Measurements from ENCODE around the gene DBX2.
"Not testable (repeated sequence)": the region's sequence is repeated elsewhere in the genome, so short reads cannot be mapped to it uniquely, and the experiment has no call there.

Gene DBX2

DNA sequence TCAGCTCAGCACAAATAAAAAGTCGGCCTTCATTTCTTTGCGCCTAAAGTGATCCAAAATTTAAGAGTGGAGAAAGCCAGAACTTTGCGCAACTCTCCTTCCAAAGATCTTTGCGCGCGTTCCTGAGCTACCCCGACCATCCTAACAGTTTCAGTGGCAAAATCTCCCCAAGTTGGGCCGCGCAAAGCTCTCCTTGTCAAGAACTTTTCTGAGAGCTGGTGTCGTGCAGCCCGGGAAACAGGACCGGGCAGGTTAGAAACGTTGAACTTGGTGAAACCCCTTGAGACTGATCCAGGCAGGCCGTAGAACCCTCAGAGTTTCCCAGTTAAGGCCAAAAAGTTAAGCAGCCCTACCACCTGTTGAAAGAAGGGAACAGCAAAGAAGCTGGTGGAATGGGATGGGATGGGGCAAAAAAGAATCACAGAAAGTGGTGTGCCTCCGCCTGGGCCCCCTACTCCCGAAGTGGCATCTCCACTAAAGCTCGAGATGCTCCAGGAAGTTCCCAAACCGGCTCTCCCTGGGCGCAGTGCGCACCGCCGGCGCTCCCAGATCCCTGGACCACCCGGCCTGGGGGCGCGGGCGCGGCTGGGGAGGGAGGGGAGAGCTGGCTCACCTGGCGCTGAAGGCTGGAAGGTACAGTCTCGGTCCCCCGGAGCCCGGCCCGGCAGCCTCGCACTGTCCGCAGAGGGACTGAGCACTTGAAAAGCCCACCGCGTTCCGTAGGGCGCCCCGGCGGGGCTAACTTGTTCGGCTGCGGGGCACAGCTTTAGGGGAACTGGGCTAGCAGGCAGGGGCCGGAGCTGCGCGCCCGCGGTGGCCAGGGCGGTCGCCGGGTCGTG, 768 bp downstream of the DBX2 start:
- Mint-ChIP-seq H3K9me3 (peaks cover 1% of the 10 kb centered on the region), H3K36me3 (no peaks in the 10 kb centered on the region), H3K4me1 (no peaks in the 10 kb centered on the region), H3K4me3 (no peak overlapping the region), H3K27ac (no peak overlapping the region), H3K27me3 (peaks cover 19% of the 10 kb centered on the region)
- no peak for DNase-seq (ENCODE audit: low spot score in 2 of 2)
- ATAC-seq (ENCODE audit: low read depth) = no peak

DNA sequence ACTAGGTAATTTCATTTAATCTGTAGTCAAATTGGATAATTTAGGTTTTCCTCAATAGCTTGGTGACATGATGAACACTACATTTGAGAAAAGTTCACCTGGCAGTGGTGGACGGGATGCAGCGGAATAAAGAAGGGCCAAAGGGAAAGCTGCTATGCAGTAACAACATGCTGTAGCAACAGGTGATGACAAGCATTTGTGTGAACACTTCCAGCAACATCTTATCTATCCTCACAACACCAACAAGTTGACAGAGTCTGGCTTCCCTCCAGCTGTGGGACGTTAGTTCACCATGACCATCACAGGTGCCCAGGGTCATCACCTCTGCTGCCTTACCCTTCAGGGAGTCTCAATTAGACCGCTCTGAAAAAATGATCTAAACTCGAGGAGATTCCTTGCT, 8.3 kb downstream of the DBX2 start:
- peaks cover 6% of the 10 kb centered on the region for H3K27me3 Mint-ChIP-seq
- H3K4me1 Mint-ChIP-seq = no peaks in the 10 kb centered on the region
- H3K4me3 Mint-ChIP-seq = no peak overlapping the region
- H3K9me3 Mint-ChIP-seq = no peaks in the 10 kb centered on the region
- no peak for DNase-seq (ENCODE audit: low spot score in 2 of 2)
- H3K27ac Mint-ChIP-seq = no peak overlapping the region
- no peaks in the 10 kb centered on the region for H3K36me3 Mint-ChIP-seq
- ATAC-seq (ENCODE audit: low read depth) = no peak

DNA sequence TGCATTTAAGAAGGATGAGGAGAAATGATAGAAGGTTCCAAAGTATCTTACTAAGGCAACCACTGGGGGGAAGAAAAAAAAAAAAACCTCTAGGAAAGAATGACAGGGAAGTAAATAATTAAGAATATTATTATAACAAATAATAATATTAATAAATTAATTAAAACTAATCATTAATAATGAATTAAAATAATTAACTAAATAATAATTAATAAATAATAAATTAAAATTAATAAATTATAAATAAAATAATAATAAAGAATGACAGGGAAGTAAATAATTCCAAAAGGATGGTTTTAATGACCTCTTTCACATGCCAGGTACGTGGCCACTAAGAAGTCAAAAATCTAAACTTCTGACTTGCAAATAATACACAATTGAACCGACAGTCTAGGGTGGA, 9.9 kb downstream of the DBX2 start:
- H3K27ac Mint-ChIP-seq = no peak overlapping the region
- DNase-seq (ENCODE audit: low spot score in 2 of 2) = no peak
- no peaks in the 10 kb centered on the region for H3K36me3 Mint-ChIP-seq
- H3K27me3 Mint-ChIP-seq = peaks cover 3% of the 10 kb centered on the region
- no peak for ATAC-seq (ENCODE audit: low read depth)
- H3K4me3 Mint-ChIP-seq = no peak overlapping the region
- no peaks in the 10 kb centered on the region for H3K9me3 Mint-ChIP-seq
- no peaks in the 10 kb centered on the region for H3K4me1 Mint-ChIP-seq

GRCh38 chr12:45039757-45040156, 11.1 kb downstream of the DBX2 start:
- H3K4me1 Mint-ChIP-seq = no peaks in the 10 kb centered on the region
- no peak overlapping the region for H3K4me3 Mint-ChIP-seq
- no peak for ATAC-seq (ENCODE audit: low read depth)
- peaks cover 4% of the 10 kb centered on the region for H3K27me3 Mint-ChIP-seq
- H3K9me3 Mint-ChIP-seq = no peaks in the 10 kb centered on the region
- no peak overlapping the region for H3K27ac Mint-ChIP-seq
- no peaks in the 10 kb centered on the region for H3K36me3 Mint-ChIP-seq
- no peak for DNase-seq (ENCODE audit: low spot score in 2 of 2)

- no peaks in the 10 kb centered on the region for H3K9me3 Mint-ChIP-seq
- peaks cover 9% of the 10 kb centered on the region for H3K27me3 Mint-ChIP-seq
- no peak overlapping the region for H3K27ac Mint-ChIP-seq
- DNase-seq (ENCODE audit: low spot score in 2 of 2) (no peak), ATAC-seq (ENCODE audit: low read depth) (no peak)
- H3K4me1 Mint-ChIP-seq = peaks cover 2% of the 10 kb centered on the region
- H3K4me3 Mint-ChIP-seq = no peak overlapping the region
- no peaks in the 10 kb centered on the region for H3K36me3 Mint-ChIP-seq
Observed at GRCh38 chr12:45034861-45035265, 16.0 kb downstream of the DBX2 start.

GRCh38 chr12:45017916-45018315, 33.0 kb downstream of the DBX2 start:
- no peak for ATAC-seq (ENCODE audit: low read depth)
- Mint-ChIP-seq H3K36me3 (no peaks in the 10 kb centered on the region), H3K9me3 (peaks cover 7% of the 10 kb centered on the region), H3K27ac (no peak overlapping the region), H3K4me1 (no peaks in the 10 kb centered on the region), H3K4me3 (no peak overlapping the region), H3K27me3 (no peaks in the 10 kb centered on the region)
- no peak for DNase-seq (ENCODE audit: low spot score in 2 of 2)

- H3K4me1 Mint-ChIP-seq = no peaks in the 10 kb centered on the region
- DNase-seq (ENCODE audit: low spot score in 2 of 2) (no peak), ATAC-seq (ENCODE audit: low read depth) (no peak)
- no peaks in the 10 kb centered on the region for H3K36me3 Mint-ChIP-seq
- H3K4me3 Mint-ChIP-seq = no peak overlapping the region
- no peak overlapping the region for H3K27ac Mint-ChIP-seq
- H3K27me3 Mint-ChIP-seq = no peaks in the 10 kb centered on the region
- H3K9me3 Mint-ChIP-seq = peaks cover 2% of the 10 kb centered on the region
Observed at GRCh38 chr12:45014396-45014795, 36.5 kb downstream of the DBX2 start.

DNA sequence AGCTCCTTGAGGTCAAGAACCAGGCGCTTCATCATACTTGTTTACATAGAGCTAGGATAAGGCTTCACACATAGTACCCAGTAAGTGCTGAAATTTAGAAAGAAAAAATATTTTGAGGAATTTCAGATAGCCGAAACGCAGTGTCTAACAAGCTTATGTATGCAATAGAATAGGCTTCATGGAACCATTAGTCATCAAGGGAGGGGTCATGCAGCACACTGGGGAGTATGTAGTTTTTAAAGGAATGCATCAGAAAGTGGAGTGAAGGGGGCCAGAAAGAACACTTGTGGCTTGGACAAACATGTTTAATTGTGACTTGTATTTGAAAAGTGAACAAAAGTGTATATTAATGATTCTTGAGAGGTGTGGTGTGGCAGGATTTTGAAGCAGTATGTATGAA, 38.1 kb downstream of the DBX2 start:
- no peak for DNase-seq (ENCODE audit: low spot score in 2 of 2)
- Mint-ChIP-seq H3K27me3 (peaks cover 3% of the 10 kb centered on the region), H3K4me1 (no peaks in the 10 kb centered on the region), H3K27ac (no peak overlapping the region), H3K4me3 (no peak overlapping the region), H3K9me3 (no peaks in the 10 kb centered on the region), H3K36me3 (no peaks in the 10 kb centered on the region)
- no peak for ATAC-seq (ENCODE audit: low read depth)

DNA sequence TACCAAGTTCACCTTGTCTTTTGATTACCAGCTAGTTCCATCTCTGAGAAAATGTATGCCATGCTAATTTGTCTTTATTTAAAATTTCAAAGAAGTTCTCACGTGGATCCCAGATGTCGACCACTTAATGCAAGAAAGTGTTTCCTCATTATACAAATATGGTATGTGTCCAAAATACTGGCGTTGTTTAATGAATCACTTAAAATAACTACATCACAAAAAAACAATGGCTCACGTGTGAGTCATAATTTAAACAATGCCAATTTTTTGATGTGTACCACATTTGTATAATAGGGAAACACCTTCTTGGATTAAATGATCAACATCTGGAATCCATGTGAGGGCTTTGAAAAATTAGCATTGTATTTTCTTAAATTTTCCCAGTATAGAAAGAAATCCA, 40.8 kb downstream of the DBX2 start:
- DNase-seq (ENCODE audit: low spot score in 2 of 2) (no peak), ATAC-seq (ENCODE audit: low read depth) (no peak)
- peaks cover 3% of the 10 kb centered on the region for H3K27me3 Mint-ChIP-seq
- H3K27ac Mint-ChIP-seq = no peak overlapping the region
- no peaks in the 10 kb centered on the region for H3K9me3 Mint-ChIP-seq
- H3K4me1 Mint-ChIP-seq = no peaks in the 10 kb centered on the region
- no peak overlapping the region for H3K4me3 Mint-ChIP-seq
- no peaks in the 10 kb centered on the region for H3K36me3 Mint-ChIP-seq

DNA sequence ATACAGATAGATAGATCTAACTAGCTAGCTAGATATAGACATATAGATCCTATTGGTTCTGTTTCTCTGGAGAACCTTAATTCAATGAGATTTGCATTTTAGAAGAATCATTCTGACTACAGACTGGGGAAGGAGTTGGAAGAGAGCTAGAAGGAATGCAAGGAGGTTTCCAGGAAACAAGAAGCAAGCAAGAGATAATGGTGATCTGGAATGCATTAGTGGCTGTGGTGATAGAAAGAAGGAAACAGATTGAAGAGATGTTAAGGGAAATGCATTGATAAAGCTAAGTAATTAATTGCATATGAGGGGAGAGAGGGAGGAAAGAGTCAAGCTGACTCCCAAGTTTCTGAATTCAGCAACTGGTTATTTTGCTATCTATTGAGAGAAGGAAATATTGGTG, 42.7 kb downstream of the DBX2 start:
- Mint-ChIP-seq H3K9me3 (no peaks in the 10 kb centered on the region), H3K36me3 (no peaks in the 10 kb centered on the region), H3K4me3 (no peak overlapping the region), H3K27me3 (peaks cover 3% of the 10 kb centered on the region), H3K4me1 (no peaks in the 10 kb centered on the region), H3K27ac (no peak overlapping the region)
- no peak for DNase-seq (ENCODE audit: low spot score in 2 of 2)
- ATAC-seq (ENCODE audit: low read depth) = no peak

DNA sequence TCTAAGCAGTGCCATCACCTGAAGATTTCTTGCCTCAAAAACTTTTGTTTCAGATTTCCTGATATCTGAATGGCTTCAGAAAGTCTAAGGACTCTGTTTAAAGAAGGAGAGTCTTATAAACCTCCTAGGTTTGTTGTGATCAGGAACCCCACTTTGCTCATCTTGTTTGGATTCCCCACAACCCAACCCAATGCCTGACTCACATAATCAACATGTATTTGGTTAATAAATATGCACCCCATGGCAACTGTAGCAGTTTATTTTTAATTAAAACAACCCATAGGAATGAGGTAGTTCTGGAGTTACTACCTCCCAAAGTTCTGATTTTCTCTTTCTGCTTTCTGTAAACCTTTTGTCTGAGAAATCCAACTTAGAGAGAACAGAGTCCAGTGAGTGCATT, 51.5 kb downstream of the DBX2 start:
- Mint-ChIP-seq H3K4me1 (no peaks in the 10 kb centered on the region), H3K4me3 (no peak overlapping the region), H3K27ac (no peak overlapping the region), H3K36me3 (no peaks in the 10 kb centered on the region), H3K27me3 (no peaks in the 10 kb centered on the region), H3K9me3 (no peaks in the 10 kb centered on the region)
- DNase-seq (ENCODE audit: low spot score in 2 of 2) = no peak
- no peak for ATAC-seq (ENCODE audit: low read depth)

GRCh38 chr12:44993161-44993560, 57.7 kb downstream of the DBX2 start:
- no peak overlapping the region for H3K4me3 Mint-ChIP-seq

DNA sequence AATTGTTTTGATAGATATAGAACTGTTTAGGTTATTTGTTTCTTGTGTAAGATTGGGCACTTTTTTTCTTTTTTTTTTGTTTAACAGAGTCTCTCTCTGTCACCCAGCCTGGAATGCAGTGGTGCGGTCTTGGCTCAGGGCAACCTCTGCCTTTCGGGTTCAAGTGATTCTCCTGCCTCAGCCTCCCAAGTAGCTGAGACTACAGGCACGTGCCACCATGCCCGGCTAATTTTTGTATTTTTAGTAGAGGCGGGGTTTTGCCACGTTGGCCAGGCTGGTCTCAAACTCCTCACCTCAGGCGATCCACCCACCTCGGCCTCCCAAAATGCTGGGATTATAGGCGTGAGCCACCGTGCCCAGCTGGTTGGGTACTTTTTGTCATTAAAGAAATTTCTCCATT, 66.0 kb downstream of the DBX2 start:
- H3K4me1 Mint-ChIP-seq; ATAC-seq (ENCODE audit: low read depth); DNase-seq (ENCODE audit: low spot score in 2 of 2); H3K9me3 Mint-ChIP-seq; H3K27me3 Mint-ChIP-seq; H3K27ac Mint-ChIP-seq; H3K36me3 Mint-ChIP-seq; H3K4me3 Mint-ChIP-seq: not testable (repeated sequence)

More at GRCh38 chr12:44993161-44993560, 57.7 kb downstream of the DBX2 start:
- no peaks in the 10 kb centered on the region for H3K36me3 Mint-ChIP-seq
- no peaks in the 10 kb centered on the region for H3K4me1 Mint-ChIP-seq
- no peaks in the 10 kb centered on the region for H3K9me3 Mint-ChIP-seq
- ATAC-seq (ENCODE audit: low read depth) (no peak), DNase-seq (ENCODE audit: low spot score in 2 of 2) (no peak)
- no peak overlapping the region for H3K27ac Mint-ChIP-seq
- no peaks in the 10 kb centered on the region for H3K27me3 Mint-ChIP-seq

DNA sequence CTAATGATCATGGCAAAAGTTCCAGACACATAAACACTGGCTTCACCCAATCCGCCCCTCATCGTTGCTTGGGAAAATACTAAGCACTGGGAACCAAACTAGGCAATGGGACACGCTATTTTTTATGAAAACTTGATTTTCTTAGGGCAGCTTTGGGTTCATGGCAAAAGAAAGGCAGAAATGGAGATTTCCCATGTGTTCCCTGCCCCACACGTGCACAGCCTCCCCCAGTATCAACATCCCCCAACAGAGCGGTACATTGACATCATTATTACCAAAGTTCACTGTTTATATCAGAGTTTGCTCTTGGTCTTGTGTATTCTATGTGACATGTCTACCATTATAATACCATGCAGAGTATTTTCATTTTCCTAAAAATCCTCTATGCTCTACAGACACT, 71.0 kb downstream of the DBX2 start:
- Mint-ChIP-seq H3K27ac (no peak overlapping the region), H3K4me3 (no peak overlapping the region), H3K27me3 (no peaks in the 10 kb centered on the region), H3K36me3 (no peaks in the 10 kb centered on the region), H3K4me1 (no peaks in the 10 kb centered on the region), H3K9me3 (no peaks in the 10 kb centered on the region)
- DNase-seq (ENCODE audit: low spot score in 2 of 2) (no peak), ATAC-seq (ENCODE audit: low read depth) (no peak)

GRCh38 chr12:44976246-44976645, 74.7 kb downstream of the DBX2 start:
- Mint-ChIP-seq H3K9me3 (no peaks in the 10 kb centered on the region), H3K27me3 (peaks cover 4% of the 10 kb centered on the region), H3K4me3 (no peak overlapping the region), H3K27ac (no peak overlapping the region), H3K4me1 (no peaks in the 10 kb centered on the region), H3K36me3 (no peaks in the 10 kb centered on the region)
- no peak for DNase-seq (ENCODE audit: low spot score in 2 of 2)
- no peak for ATAC-seq (ENCODE audit: low read depth)

Data from memory B cell (primary cell).